Bone marrow (tissue), 2 donors: ENCODE data around the gene IL4I1.

ENCODE experiments used
- DNase-seq, 2 donors: peaks; one replicate each; lab custom pipeline; 2025; lab: John Stamatoyannopoulos, UW

Gene IL4I1

GRCh38 chr19:49895566-49896297 is 955 bp downstream of the IL4I1 start:
- DNase-seq, result no peak

GRCh38 chr19:49894879-49895565 is 1.7 kb downstream of the IL4I1 start:
- no peak for DNase-seq

GRCh38 chr19:49894011-49894664 is 2.5 kb downstream of the IL4I1 start:
- DNase-seq, result no peak

- DNase-seq, result no peak
These were observed 4.0 kb downstream of the IL4I1 start for GRCh38 chr19:49892716-49893115.

GRCh38 chr19:49891393-49891792 is 5.3 kb downstream of the IL4I1 start:
- no peak for DNase-seq

GRCh38 chr19:49890349-49891311 is 6.1 kb downstream of the IL4I1 start:
- peak in 1 of 2 donors; percentile 51 for DNase-seq

GRCh38 chr19:49889687-49890348 is 6.9 kb downstream of the IL4I1 start:
- peak in 1 of 2 donors; percentile 51 for DNase-seq

GRCh38 chr19:49889038-49889686 is 7.5 kb downstream of the IL4I1 start:
- DNase-seq, result no peak

GRCh38 chr19:49888510-49888824 is 8.2 kb downstream of the IL4I1 start:
- DNase-seq, result no peak

- DNase-seq, result no peak
These were observed 8.8 kb downstream of the IL4I1 start for GRCh38 chr19:49887665-49888509.

- DNase-seq, result no peak
These were observed 9.5 kb downstream of the IL4I1 start for GRCh38 chr19:49887037-49887664.

GRCh38 chr19:49884760-49885159 is 11.9 kb downstream of the IL4I1 start:
- no peak for DNase-seq

- no peak for DNase-seq
These were observed 12.6 kb downstream of the IL4I1 start for GRCh38 chr19:49884109-49884508.

GRCh38 chr19:49883094-49883493 is 13.6 kb downstream of the IL4I1 start:
- no peak for DNase-seq

GRCh38 chr19:49882643-49883042 is 14.0 kb downstream of the IL4I1 start:
- DNase-seq, result no peak

GRCh38 chr19:49881672-49882394 is 14.9 kb downstream of the IL4I1 start:
- DNase-seq, result no peak

GRCh38 chr19:49881186-49881585 is 15.5 kb downstream of the IL4I1 start:
- DNase-seq, result no peak

- DNase-seq, result no peak
These were observed 16.4 kb downstream of the IL4I1 start for GRCh38 chr19:49880162-49880869.
